Uterus (tissue), 4 donors: ENCODE measurements around the gene GNG8. TPM values are rescaled to one million over a fixed set of nuclear protein-coding genes. Genes with fewer than 3 reads are reported as not detected.

Experiments
- DNase-seq, 2 donors: peaks; one replicate each; pipeline ENCODE4 v3.0.0-alpha.2; 2019 to 2020
- H3K27ac ChIP-seq, 2 donors: fragments of 200-600 bp; sonication (generic); 1 replicate in 1 of 2; 2 replicates in 1 of 2; pipeline ENCODE4 v1.5.1; 2016 to 2018
- H3K27me3 ChIP-seq, 2 donors: fragments of 200-600 bp; sonication (generic); one replicate each; pipeline ENCODE4 v1.5.1; 2018 to 2019; ENCODE audit warnings: control low read depth in 1 of 2
- H3K36me3 ChIP-seq, 2 donors: fragments of 200-600 bp; sonication (generic); one replicate each; pipeline ENCODE4 v1.5.1; 2019; ENCODE audit warnings: control low read depth in 1 of 2
- H3K4me1 ChIP-seq, 2 donors: fragments of 200-600 bp; sonication (generic); one replicate each; pipeline ENCODE4 v1.5.1; 2018 to 2019; ENCODE audit warnings: control low read depth in 1 of 2
- H3K4me3 ChIP-seq, 2 donors: fragments of 200-600 bp; sonication (generic); 1 replicate in 1 of 2; 2 replicates in 1 of 2; pipeline ENCODE4 v1.5.1; 2018 to 2019; ENCODE audit warnings: mild to moderate bottlenecking in 1 of 2
- H3K9me3 ChIP-seq, 2 donors: fragments of 200-600 bp; sonication (generic); one replicate each; pipeline ENCODE4 v1.5.1; 2019; ENCODE audit warnings: control low read depth in 1 of 2
- CTCF ChIP-seq, 4 experiments: fragments of 200-600 bp in 2 of 4; fragments of 450-650 bp in 2 of 4; sonication (generic) in 2 of 4; IDR thresholded peaks; one replicate each; pipeline ENCODE4 v1.5.1; 2016 to 2019; ENCODE audit warnings: antibody characterized with exemption in 4 of 4, mild to moderate bottlenecking in 2 of 4, moderate library complexity in 1 of 4
- POLR2A ChIP-seq, 2 donors: fragments of 450-650 bp; IDR thresholded peaks; one replicate each; pipeline ENCODE4 v1.6.1; 2016; ENCODE audit warnings: antibody characterized with exemption in 2 of 2, mild to moderate bottlenecking in 1 of 2, moderate library complexity in 1 of 2
- intact Hi-C: fragments of 100-400 bp; cut with DNase I; formaldehyde crosslinking; loops from one replicate; pipeline ENCODE4 v1.15.1; 2023; ENCODE audit warnings: low total_unique reads
- total RNA-seq, 4 donors: library from RNA; depleted of rRNA in 3 of 4; stranded (reverse); fragments of >200 nt in 3 of 4; gene quantifications; one replicate each; pipeline versions ENCODE4 v1.1.0 to v1.2.4, GENCODE V29; 2014 to 2023
- donor health status: DM: yes; HTN: yes; CAD: no.

GNG8 gene
- total RNA-seq, 4 donors from 2014 or later, result not detected

- Histone ChIP-seq H3K4me3 (no peak overlapping the region), H3K36me3 (no peaks in the 10 kb centered on the region), H3K27ac (peak overlapping the region in 1 of 2 donors; percentile 20), H3K4me1 (peaks cover 0 to 8% of the 10 kb centered on the region in 2 donors), H3K9me3 (no peaks in the 10 kb centered on the region), H3K27me3 (no peaks in the 10 kb centered on the region)
- intact Hi-C loops, result no loop called here
- no peak for DNase-seq
- no peak for TF ChIP-seq POLR2A (IDR thresholded peaks at IDR 0.05)
- TF ChIP-seq CTCF (IDR thresholded peaks at IDR 0.05), result no peak
These were observed 29.1 kb downstream of the GNG8 start for GRCh38 chr19:46606681-46607447.

GRCh38 chr19:46606019-46606418 lies 30.0 kb downstream of the GNG8 start:
- no peak for DNase-seq
- TF ChIP-seq POLR2A (IDR thresholded peaks at IDR 0.05) (no peak), CTCF (IDR thresholded peaks at IDR 0.05) (no peak)
- Histone ChIP-seq H3K27me3 (no peaks in the 10 kb centered on the region), H3K27ac (peak overlapping the region in 1 of 2 donors; percentile 97), H3K9me3 (no peaks in the 10 kb centered on the region), H3K4me1 (peaks cover 0 to 8% of the 10 kb centered on the region in 2 donors), H3K4me3 (no peak overlapping the region), H3K36me3 (no peaks in the 10 kb centered on the region)
- intact Hi-C loops, result no loop called here

GRCh38 chr19:46605356-46605821 lies 30.6 kb downstream of the GNG8 start:
- TF ChIP-seq CTCF (IDR thresholded peaks at IDR 0.05) (no peak), POLR2A (IDR thresholded peaks at IDR 0.05) (no peak)
- intact Hi-C loops, result no loop called here

GRCh38 chr19:46604781-46605355 lies 31.1 kb downstream of the GNG8 start:
- peak overlapping the region in 1 of 2 donors; percentile 97 for H3K27ac ChIP-seq
- peaks cover 0 to 8% of the 10 kb centered on the region in 2 donors for H3K4me1 ChIP-seq
- no peaks in the 10 kb centered on the region for H3K27me3 ChIP-seq
- H3K4me3 ChIP-seq, result no peak overlapping the region
- TF ChIP-seq CTCF (IDR thresholded peaks at IDR 0.05) (no peak), POLR2A (IDR thresholded peaks at IDR 0.05) (no peak)
- H3K36me3 ChIP-seq, result no peaks in the 10 kb centered on the region
- intact Hi-C loops, result no loop called here
- no peak for DNase-seq
- H3K9me3 ChIP-seq, result no peaks in the 10 kb centered on the region

More at GRCh38 chr19:46605356-46605821, 30.6 kb downstream of the GNG8 start:
- no peaks in the 10 kb centered on the region for H3K36me3 ChIP-seq
- no peaks in the 10 kb centered on the region for H3K9me3 ChIP-seq
- no peak for DNase-seq
- peaks cover 0 to 8% of the 10 kb centered on the region in 2 donors for H3K4me1 ChIP-seq
- H3K27me3 ChIP-seq, result no peaks in the 10 kb centered on the region
- H3K27ac ChIP-seq, result peak overlapping the region in 1 of 2 donors; percentile 97
- H3K4me3 ChIP-seq, result no peak overlapping the region

GRCh38 chr19:46603752-46604231 lies 32.2 kb downstream of the GNG8 start:
- intact Hi-C loops, result no loop called here
- Histone ChIP-seq H3K4me1 (peaks cover 0 to 8% of the 10 kb centered on the region in 2 donors), H3K9me3 (no peaks in the 10 kb centered on the region), H3K4me3 (no peak overlapping the region), H3K27me3 (no peaks in the 10 kb centered on the region), H3K27ac (peak overlapping the region; percentile 97), H3K36me3 (no peaks in the 10 kb centered on the region)
- TF ChIP-seq POLR2A (IDR thresholded peaks at IDR 0.05) (no peak), CTCF (IDR thresholded peaks at IDR 0.05) (no peak)
- DNase-seq, result no peak
